BJ (cell line): ENCODE measurements around the gene ZNF570. TPM values are rescaled to one million over a fixed set of nuclear protein-coding genes. Genes with fewer than 3 reads are reported as not detected.

ENCODE experiments used
- CTCF ChIA-PET: fragments of 350-600 bp; formaldehyde crosslinking; extraction: SDS; loops from one replicate; lab custom pipeline; 2021; ENCODE audit warnings: antibody characterized with exemption, inconsistent platforms; lab: Yijun Ruan, JAX
- POLR2A ChIA-PET: fragments of 300-600 bp; sonication (Branson Sonifier 250); formaldehyde crosslinking; extraction: SDS; loops from one replicate; lab custom pipeline; 2021; ENCODE audit warnings: antibody characterized with exemption; lab: Charles Lee
- DNase-seq: peaks from one replicate; pipeline ENCODE4 v3.0.0-alpha.2; 2011; ENCODE audit warnings: low read depth
- H3K27me3 ChIP-seq: 2 replicates; pipeline ENCODE4 v1.6.0; 2011; ENCODE audit warnings: low read length; ENCODE audit not compliant: control insufficient read depth, insufficient read depth
- H3K36me3 ChIP-seq: 2 replicates; pipeline ENCODE4 v1.5.1; 2011; ENCODE audit warnings: low read length; ENCODE audit not compliant: control insufficient read depth, insufficient read depth
- H3K4me3 ChIP-seq: 2 replicates; pipeline ENCODE4 v1.5.1; 2011; ENCODE audit warnings: low read depth, mild to moderate bottlenecking, control low read depth, low read length
- polyA plus RNA-seq: library from polyadenylated mRNA; depleted of rRNA; stranded (reverse); fragments of >200 nt; gene quantifications from 2 replicates; pipeline ENCODE4 v1.2.3, GENCODE V29; 2011
- TF ChIP-seq, protein P1 (sequence below): IDR thresholded peaks from 2 replicates; pipeline ENCODE4 v1.5.1; 2011; ENCODE audit warnings: low read depth, mild to moderate bottlenecking, control low read depth, inconsistent platforms, low read length, moderate library complexity; ENCODE audit not compliant: insufficient read depth

ZNF570 gene
- polyA plus RNA-seq, 1 experiment: 1.4 TPM

DNA sequence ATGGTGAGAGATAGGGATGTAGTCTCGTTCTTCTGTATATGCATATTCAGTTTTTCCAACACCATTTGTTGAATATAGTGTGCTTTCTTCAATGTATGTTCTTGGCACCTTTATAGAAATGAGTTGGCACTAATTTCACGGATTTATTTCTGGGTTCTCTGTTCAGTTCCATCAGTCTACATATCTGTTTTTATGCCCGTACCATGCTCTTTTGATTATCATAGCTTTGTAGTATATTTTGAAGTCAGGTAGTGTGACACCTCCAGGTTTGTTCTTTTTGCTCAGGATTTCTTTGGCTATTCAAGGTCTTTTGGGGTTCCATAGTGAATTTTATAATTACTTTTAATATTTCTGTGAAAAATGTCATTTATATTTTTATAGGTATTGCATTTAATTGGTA lies 23.1 kb downstream of the ZNF570 start:
- CTCF ChIA-PET: no interaction called here
- POLR2A ChIA-PET: no interaction called here
- TF ChIP-seq, protein P1, sequence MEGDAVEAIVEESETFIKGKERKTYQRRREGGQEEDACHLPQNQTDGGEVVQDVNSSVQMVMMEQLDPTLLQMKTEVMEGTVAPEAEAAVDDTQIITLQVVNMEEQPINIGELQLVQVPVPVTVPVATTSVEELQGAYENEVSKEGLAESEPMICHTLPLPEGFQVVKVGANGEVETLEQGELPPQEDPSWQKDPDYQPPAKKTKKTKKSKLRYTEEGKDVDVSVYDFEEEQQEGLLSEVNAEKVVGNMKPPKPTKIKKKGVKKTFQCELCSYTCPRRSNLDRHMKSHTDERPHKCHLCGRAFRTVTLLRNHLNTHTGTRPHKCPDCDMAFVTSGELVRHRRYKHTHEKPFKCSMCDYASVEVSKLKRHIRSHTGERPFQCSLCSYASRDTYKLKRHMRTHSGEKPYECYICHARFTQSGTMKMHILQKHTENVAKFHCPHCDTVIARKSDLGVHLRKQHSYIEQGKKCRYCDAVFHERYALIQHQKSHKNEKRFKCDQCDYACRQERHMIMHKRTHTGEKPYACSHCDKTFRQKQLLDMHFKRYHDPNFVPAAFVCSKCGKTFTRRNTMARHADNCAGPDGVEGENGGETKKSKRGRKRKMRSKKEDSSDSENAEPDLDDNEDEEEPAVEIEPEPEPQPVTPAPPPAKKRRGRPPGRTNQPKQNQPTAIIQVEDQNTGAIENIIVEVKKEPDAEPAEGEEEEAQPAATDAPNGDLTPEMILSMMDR: no peak
- Histone ChIP-seq H3K36me3 (no peaks in the 10 kb centered on the region), H3K27me3 (no peaks in the 10 kb centered on the region), H3K4me3 (no peak overlapping the region)
- no peak for DNase-seq

DNA sequence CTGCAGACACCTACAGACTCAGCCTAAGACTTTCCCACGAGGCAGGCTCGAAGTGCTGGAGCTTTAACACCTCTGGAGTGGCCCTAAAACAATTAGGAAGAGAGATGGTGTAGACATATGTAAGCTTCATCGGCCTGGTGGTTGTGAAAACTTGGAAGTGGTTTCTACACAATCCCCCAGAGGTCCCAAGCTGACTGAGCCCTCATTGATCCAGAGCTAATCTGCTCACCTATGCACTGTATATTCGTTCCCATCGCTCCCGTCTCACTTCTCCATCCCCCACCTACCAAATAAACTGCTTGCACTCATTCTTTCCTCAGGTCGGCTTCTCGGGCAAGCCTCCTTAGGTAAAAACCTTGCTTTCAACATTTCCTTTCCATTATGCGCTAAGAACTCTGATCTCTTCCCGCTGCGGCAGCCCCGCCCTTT lies 36.8 kb downstream of the ZNF570 start:
- Histone ChIP-seq H3K27me3 (no peaks in the 10 kb centered on the region), H3K4me3 (peak overlapping the region; percentile 73), H3K36me3 (no peaks in the 10 kb centered on the region)
- no peak for DNase-seq
- ChIA-PET CTCF (no interaction called here), POLR2A (no interaction called here)
- TF ChIP-seq, protein P1: no peak

DNA sequence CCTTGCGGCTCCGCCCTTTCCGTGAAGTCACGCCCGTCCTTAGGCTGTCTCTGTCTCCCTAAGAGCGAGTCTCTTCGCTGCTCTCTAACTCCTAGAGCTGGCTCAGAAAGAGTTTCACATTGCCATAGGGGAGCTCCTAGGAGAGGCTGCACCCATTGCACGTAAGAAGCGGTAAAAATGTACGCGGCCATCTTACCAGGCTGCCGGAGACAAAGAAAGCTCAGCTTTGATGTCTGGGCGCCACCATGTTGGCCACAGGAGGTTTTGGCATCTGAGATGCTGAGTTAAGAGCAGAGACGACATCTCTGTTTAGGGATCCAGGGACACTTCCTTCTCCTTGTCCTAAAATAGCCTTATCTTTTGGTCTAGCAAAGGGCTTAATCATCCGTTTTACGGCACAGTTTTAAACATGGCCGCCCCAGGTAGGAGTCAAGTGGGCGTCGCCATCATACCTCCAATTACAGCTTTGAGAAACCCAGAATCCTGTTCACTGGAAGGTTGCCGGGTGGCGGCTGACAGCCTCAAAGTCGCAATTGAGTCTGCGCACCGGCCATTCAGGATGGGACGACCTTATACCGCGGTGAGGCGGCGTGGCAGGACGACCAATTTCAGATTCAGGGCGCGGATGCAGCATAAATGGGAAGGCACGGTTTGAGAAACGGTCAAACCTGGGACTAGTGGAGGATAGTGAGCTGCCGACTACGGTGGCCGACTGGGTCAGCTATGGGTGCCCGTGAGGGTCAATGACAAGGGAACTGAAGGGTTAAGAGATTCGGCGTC lies 37.4 kb downstream of the ZNF570 start, which contains the start of gene ZNF793:
ZNF793 (plus strand) TSS at position 553 of the 780 bp plus-strand sequence. CDS start 16,501 bp downstream, outside the sequence.
- TF ChIP-seq, protein P1: no peak
- H3K27me3 ChIP-seq: no peaks in the 10 kb centered on the region
- POLR2A ChIA-PET: no interaction called here
- peak within 1 kb of the TSS; percentile 73 for H3K4me3 ChIP-seq
- CTCF ChIA-PET: no interaction called here
- no peaks in the 10 kb centered on the region for H3K36me3 ChIP-seq
- peak; percentile 16 for DNase-seq

DNA sequence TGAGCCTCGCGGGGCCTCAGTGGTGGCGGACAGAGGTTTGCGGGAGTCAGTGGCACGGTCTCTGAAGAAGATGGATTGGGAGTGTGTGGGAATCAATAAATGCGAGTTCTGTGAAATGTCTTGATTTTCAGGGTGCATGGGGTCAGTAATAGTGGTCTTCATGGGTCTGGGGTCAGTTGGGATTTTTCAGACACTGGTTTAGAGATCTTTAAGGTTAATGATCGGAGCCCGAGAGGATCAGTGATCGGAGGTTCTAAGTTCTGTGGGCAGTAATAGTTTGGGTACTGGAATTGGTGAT lies 38.0 kb downstream of the ZNF570 start:
- no peaks in the 10 kb centered on the region for H3K27me3 ChIP-seq
- POLR2A ChIA-PET: no interaction called here
- no peak for DNase-seq

DNA sequence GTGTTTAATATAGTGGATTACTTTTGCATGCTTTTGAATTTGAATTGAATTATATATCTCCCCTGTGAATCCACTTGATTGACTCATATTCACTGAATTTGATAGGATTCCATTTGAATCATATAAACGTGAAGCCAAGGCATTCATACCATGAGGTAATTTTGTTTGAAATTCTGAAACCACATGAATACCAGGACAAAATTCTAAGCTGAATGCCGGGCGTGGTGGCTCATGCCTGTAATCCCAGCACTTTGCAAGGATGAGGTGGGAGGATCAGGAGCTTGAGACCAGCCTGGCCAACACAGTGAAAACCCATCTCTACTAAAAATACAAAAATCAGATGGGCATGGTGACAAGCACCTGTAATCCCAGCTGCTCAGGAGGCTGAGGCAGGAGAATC lies 42.0 kb downstream of the ZNF570 start:
- DNase-seq: no peak
- ChIA-PET POLR2A (no interaction called here), CTCF (no interaction called here)
- TF ChIP-seq, protein P1: no peak
- no peaks in the 10 kb centered on the region for H3K27me3 ChIP-seq
- H3K4me3 ChIP-seq: no peak overlapping the region
- H3K36me3 ChIP-seq: no peaks in the 10 kb centered on the region

More for the DNA sequence above, 38.0 kb downstream of the ZNF570 start:
- CTCF ChIA-PET: no interaction called here
- TF ChIP-seq, protein P1: no peak
- H3K36me3 ChIP-seq: no peaks in the 10 kb centered on the region
- H3K4me3 ChIP-seq: peak overlapping the region; percentile 73
